Heart left ventricle (tissue), 13 donors: Measurements from ENCODE around the gene SIPA1.

Experiments used
- POLR2A ChIP-seq, 2 donors: fragments of 450-650 bp; IDR thresholded peaks; one replicate each; pipeline ENCODE4 v1.6.1; 2017; ENCODE audit warnings: antibody characterized with exemption in 2 of 2, mild to moderate bottlenecking in 2 of 2, moderate library complexity in 2 of 2
- TF ChIP-seq, protein P1 (sequence below), 12 donors: fragments of 200-600 bp; sonication (generic) in 4 of 12; IDR thresholded peaks; one replicate each; pipeline versions ENCODE4 v1.5.0 to v1.8.0; 2018 to 2022; ENCODE audit warnings: antibody characterized with exemption in 12 of 12, mild to moderate bottlenecking in 5 of 12
- donor health status: ischemic (EF 13 %, LVEDD 7.1; RV severe dilation, severe dysfunction).
- donor health status: DM: no; HTN: yes; CAD: no.
- donor health status: DM: no; HTN: no; CAD: no.
- donor health status: ischemic (EF 25% LVEDD 6.9; RV normal size, moderate dysfunction).
- donor health status: ischemic (EF 25% LVEDD 5.7; RV mildly dilated, moderate dysfunction).
- donor health status: ischemic (EF 35%, LVEDD 5.7; RV mildly dilated, moderate dysfunction).
- donor health status: nonischemic (EF 11% LVEDD 7.7; RV severe dilation, severe dysfunction).
- donor health status: DM: yes; HTN: yes; CAD: no.
- donor health status: PGD.
- donor health status: ischemic (EF 29% LVEDD 5.4; RV normal size, mild dysfunction).
- donor health status: nonischemic (EF 23%, LVEDD 6.1; RV moderate dilation, normal function).

- TF ChIP-seq, protein P1, sequence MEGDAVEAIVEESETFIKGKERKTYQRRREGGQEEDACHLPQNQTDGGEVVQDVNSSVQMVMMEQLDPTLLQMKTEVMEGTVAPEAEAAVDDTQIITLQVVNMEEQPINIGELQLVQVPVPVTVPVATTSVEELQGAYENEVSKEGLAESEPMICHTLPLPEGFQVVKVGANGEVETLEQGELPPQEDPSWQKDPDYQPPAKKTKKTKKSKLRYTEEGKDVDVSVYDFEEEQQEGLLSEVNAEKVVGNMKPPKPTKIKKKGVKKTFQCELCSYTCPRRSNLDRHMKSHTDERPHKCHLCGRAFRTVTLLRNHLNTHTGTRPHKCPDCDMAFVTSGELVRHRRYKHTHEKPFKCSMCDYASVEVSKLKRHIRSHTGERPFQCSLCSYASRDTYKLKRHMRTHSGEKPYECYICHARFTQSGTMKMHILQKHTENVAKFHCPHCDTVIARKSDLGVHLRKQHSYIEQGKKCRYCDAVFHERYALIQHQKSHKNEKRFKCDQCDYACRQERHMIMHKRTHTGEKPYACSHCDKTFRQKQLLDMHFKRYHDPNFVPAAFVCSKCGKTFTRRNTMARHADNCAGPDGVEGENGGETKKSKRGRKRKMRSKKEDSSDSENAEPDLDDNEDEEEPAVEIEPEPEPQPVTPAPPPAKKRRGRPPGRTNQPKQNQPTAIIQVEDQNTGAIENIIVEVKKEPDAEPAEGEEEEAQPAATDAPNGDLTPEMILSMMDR (IDR thresholded peaks at IDR 0.05) = no peak
- no peak for TF ChIP-seq POLR2A (IDR thresholded peaks at IDR 0.05)
These were observed 12.8 kb downstream of the SIPA1 start for GRCh38 chr11:65650547-65651338.
